Psoas muscle (tissue), 8 donors: ENCODE results near the gene LIN52. TPM values are rescaled to one million over a fixed set of nuclear protein-coding genes. Genes with fewer than 3 reads are reported as not detected.

Source experiments
- ATAC-seq, 4 donors: fragments of 200-7000 bp; cut with Tn5 transposase; one replicate each; pipeline ENCODE4 v1.9.1; 2020; ENCODE audit warnings: moderate library complexity in 3 of 4, mild to moderate bottlenecking in 2 of 4
- DNase-seq, 2 donors: peaks; one replicate each; pipeline ENCODE4 v3.0.0-alpha.2; 2020
- H3K27ac ChIP-seq: fragments of 200-600 bp; one replicate; pipeline ENCODE4 v1.8.0; 2022
- H3K27me3 ChIP-seq, 3 donors: fragments of 200-600 bp in 1 of 3; one replicate each; pipeline versions ENCODE4 v1.6.1 to v1.8.0; 2013 to 2022; ENCODE audit warnings: low read length in 2 of 3, mild to moderate bottlenecking in 2 of 3, moderate library complexity in 1 of 3; ENCODE audit not compliant: insufficient read depth in 3 of 3
- H3K36me3 ChIP-seq, 2 donors: fragments of 200-600 bp in 1 of 2; one replicate each; pipeline versions ENCODE4 v1.6.1 to v1.8.0; 2013 to 2022; ENCODE audit warnings: low read depth in 1 of 2, mild to moderate bottlenecking in 1 of 2, moderate library complexity in 1 of 2; ENCODE audit not compliant: insufficient read depth in 1 of 2
- H3K4me1 ChIP-seq: fragments of 200-600 bp; one replicate; pipeline ENCODE4 v1.8.0; 2022
- H3K4me3 ChIP-seq: fragments of 200-600 bp; one replicate; pipeline ENCODE4 v1.8.0; 2022; ENCODE audit warnings: mild to moderate bottlenecking
- H3K9me3 ChIP-seq: fragments of 200-600 bp; one replicate; pipeline ENCODE4 v1.8.0; 2022
- CTCF ChIP-seq: fragments of 200-600 bp; IDR thresholded peaks from one replicate; pipeline ENCODE4 v1.8.0; 2022; ENCODE audit warnings: antibody characterized with exemption
- WGBS, 3 donors: extraction: QIAGEN DNeasy Blood & Tissue Kit; methylation state at CpG; one replicate each; pipeline versions ENCODE4 v1.1.6 to v1.1.7; 2013; 5-methylcytosine and 5-hydroxymethylcytosine counted together
- intact Hi-C, 2 donors: fragments of 100-400 bp; cut with DNase I; formaldehyde crosslinking; loops; one replicate each; pipeline versions ENCODE4 v1.11.0 to v1.14.2; 2022
- polyA plus RNA-seq, 3 donors: library from polyadenylated mRNA; stranded (reverse); fragments of 200-250 nt; gene quantifications; one replicate each; pipeline ENCODE4 v1.2.3, GENCODE V29; 2013
- total RNA-seq, 4 donors: library from RNA; stranded (reverse); fragmentation: NEBNext Ultra II Directional in 2 of 4; extraction: Animal tissue kit (Norgen Biotek cat#: 25700) in 2 of 4; gene quantifications; one replicate each; pipeline versions ENCODE4 v1.2.1 to v1.2.4, GENCODE V29; 2021 to 2023
- donor health status: healthy with polysubstance abuse.
- donor health status: DM: no; HTN: no; CAD: no; lungs with moderate emphysema.
- donor health status: Bipolar disorder and iron deficiency.
- donor health status: healthy.
- donor health status: DM: yes; HTN: yes; CAD: no.
- donor health status: DM: no; HTN: no; CAD: no.
- donor health status: DM: no; HTN: no; CAD: no.
- donor health status: DM: yes; HTN: yes; CAD: no.

LIN52 gene
- total and polyA plus RNA-seq, 7 donors: 1.7 to 8.6 (median 3.5) TPM

GRCh38 chr14:74161526-74162158 lies 76.9 kb downstream of the LIN52 start:
- no peak overlapping the region for H3K4me3 ChIP-seq
- WGBS, 3 donors: 83 to 86% (median 85%) methylated on average over 8 of the region's 8 CpGs
- no peak for ATAC-seq
- H3K4me1 ChIP-seq: peaks cover 4% of the 10 kb centered on the region
- H3K36me3 ChIP-seq: no peaks in the 10 kb centered on the region
- DNase-seq: no peak
- no peaks in the 10 kb centered on the region for H3K9me3 ChIP-seq
- intact Hi-C loops: no loop called here
- no peaks in the 10 kb centered on the region for H3K27me3 ChIP-seq
- TF ChIP-seq CTCF: no peak
- no peak overlapping the region for H3K27ac ChIP-seq

GRCh38 chr14:74169906-74170305 lies 85.2 kb downstream of the LIN52 start:
- Histone ChIP-seq H3K4me3 (no peak overlapping the region), H3K4me1 (no peaks in the 10 kb centered on the region), H3K36me3 (no peaks in the 10 kb centered on the region), H3K9me3 (no peaks in the 10 kb centered on the region), H3K27me3 (no peaks in the 10 kb centered on the region), H3K27ac (no peak overlapping the region)
- intact Hi-C loops: no loop called here
- DNase-seq (no peak), ATAC-seq (no peak)
- no peak for TF ChIP-seq CTCF
- WGBS, 3 donors: 67 to 77% (median 68%) methylated on average over 3 of the region's 3 CpGs

- WGBS, 3 donors: 84 to 93% (median 93%) methylated on average over 2 of the region's 2 CpGs
- Histone ChIP-seq H3K4me3 (no peak overlapping the region), H3K36me3 (no peaks in the 10 kb centered on the region), H3K27ac (no peak overlapping the region), H3K27me3 (no peaks in the 10 kb centered on the region), H3K4me1 (no peaks in the 10 kb centered on the region), H3K9me3 (no peaks in the 10 kb centered on the region)
- no peak for ATAC-seq
- intact Hi-C loops: no loop called here
- no peak for TF ChIP-seq CTCF
- no peak for DNase-seq
Measured at GRCh38 chr14:74176400-74176793, 91.6 kb downstream of the LIN52 start.

- no peak overlapping the region for H3K4me3 ChIP-seq
- intact Hi-C loops: no loop called here
- no peak for TF ChIP-seq CTCF
- ATAC-seq (no peak), DNase-seq (no peak)
- no peaks in the 10 kb centered on the region for H3K27me3 ChIP-seq
- WGBS, 3 donors: 81 to 98% (median 87%) methylated on average over 3 of the region's 3 CpGs
- H3K4me1 ChIP-seq: no peaks in the 10 kb centered on the region
- H3K9me3 ChIP-seq: no peaks in the 10 kb centered on the region
- H3K27ac ChIP-seq: no peak overlapping the region
- peaks cover 0 to 8% of the 10 kb centered on the region in 2 donors for H3K36me3 ChIP-seq
Measured at GRCh38 chr14:74179856-74180255, 95.1 kb downstream of the LIN52 start.
